Measurements from ENCODE around the gene CNTN4.

CNTN4 gene

DNA sequence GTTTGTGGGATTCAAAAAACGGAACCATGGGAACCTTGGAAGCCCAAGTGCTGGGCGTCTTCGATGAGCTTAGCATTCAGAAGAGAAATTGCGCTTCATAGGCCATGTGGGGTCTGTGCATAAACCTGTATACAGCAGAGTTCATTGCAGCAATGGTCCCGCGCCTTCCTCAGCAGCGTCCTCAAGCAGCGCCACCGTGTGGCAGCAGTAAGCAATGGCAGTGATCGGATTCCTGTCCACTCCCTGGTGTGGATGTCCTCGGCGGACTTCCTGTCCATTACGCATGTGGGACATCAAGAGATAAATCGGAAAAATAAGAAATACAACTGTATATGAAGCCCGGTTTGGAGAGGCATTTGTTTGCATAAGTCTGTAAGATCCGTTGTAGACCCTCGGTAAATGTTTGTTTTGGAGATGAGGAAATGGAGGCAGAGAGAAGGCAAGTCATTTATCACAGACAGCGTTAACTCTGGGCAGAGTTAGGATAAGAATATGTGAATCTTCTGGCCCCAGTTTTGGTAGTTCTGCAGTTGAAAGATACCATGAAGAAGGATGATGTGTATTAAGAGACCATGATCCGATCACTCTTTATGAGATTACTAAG lies 57.7 kb downstream of the CNTN4 start:
- Histone ChIP-seq H2AFZ (ENCODE audit: low read length) (no peak overlapping the region), H3K4me3 (ENCODE audit: low read length) (no peak overlapping the region)

GRCh38 chr3:2158828-2159227 lies 60.2 kb downstream of the CNTN4 start:
- Histone ChIP-seq H3K4me3 (ENCODE audit: low read length) (no peak overlapping the region), H2AFZ (ENCODE audit: low read length) (no peak overlapping the region), H3K36me3 (replicated peaks; ENCODE audit: insufficient read depth, low read length) (no peaks in the 10 kb centered on the region), H3K9ac (ENCODE audit: low read length) (no peak overlapping the region), H4K20me1 (ENCODE audit: insufficient read depth, low read length) (no peaks in the 10 kb centered on the region), H3K27me3 (replicated peaks; ENCODE audit: insufficient read depth, low read length) (no peaks in the 10 kb centered on the region), H3K9me2 (replicated peaks; ENCODE audit: insufficient read depth, low read length) (no peaks in the 10 kb centered on the region), H3K4me2 (ENCODE audit: low read depth, low read length) (no peak overlapping the region), H3K27ac (ENCODE audit: low read length) (no peak overlapping the region), H3K4me1 (ENCODE audit: low read length) (no peaks in the 10 kb centered on the region), H3K9me3 (replicated peaks; ENCODE audit: insufficient read depth, low read length) (no peaks in the 10 kb centered on the region), H3K79me2 (ENCODE audit: low read length) (no peaks in the 10 kb centered on the region), H3F3A (ENCODE audit: insufficient read depth, low read length) (no peaks in the 10 kb centered on the region)
- no peak for TF ChIP-seq EZH2 (optimal IDR thresholded peaks at IDR 0.05; ENCODE audit: low read depth, low read length)
- no peak for TF ChIP-seq CTCF (IDR thresholded peaks at IDR 0.05; ENCODE audit: low read length)
- TF ChIP-seq EZH2phosphoT487 (IDR thresholded peaks at IDR 0.05; ENCODE audit: low read length): no peak
- DNase-seq: no peak

More for the DNA sequence above, 57.7 kb downstream of the CNTN4 start:
- no peak overlapping the region for H3K4me2 ChIP-seq (ENCODE audit: low read depth, low read length)
- no peaks in the 10 kb centered on the region for H3F3A ChIP-seq (ENCODE audit: insufficient read depth, low read length)
- no peaks in the 10 kb centered on the region for H4K20me1 ChIP-seq (ENCODE audit: insufficient read depth, low read length)
- no peaks in the 10 kb centered on the region for H3K27me3 ChIP-seq (replicated peaks; ENCODE audit: insufficient read depth, low read length)
- no peak overlapping the region for H3K27ac ChIP-seq (ENCODE audit: low read length)
- no peaks in the 10 kb centered on the region for H3K4me1 ChIP-seq (ENCODE audit: low read length)
- no peaks in the 10 kb centered on the region for H3K79me2 ChIP-seq (ENCODE audit: low read length)
- H3K9me3 ChIP-seq (replicated peaks; ENCODE audit: insufficient read depth, low read length): no peaks in the 10 kb centered on the region
- DNase-seq: peak; percentile 27
- H3K36me3 ChIP-seq (replicated peaks; ENCODE audit: insufficient read depth, low read length): no peaks in the 10 kb centered on the region
- no peaks in the 10 kb centered on the region for H3K9me2 ChIP-seq (replicated peaks; ENCODE audit: insufficient read depth, low read length)
- H3K9ac ChIP-seq (ENCODE audit: low read length): no peak overlapping the region
- TF ChIP-seq EZH2phosphoT487 (IDR thresholded peaks at IDR 0.05; ENCODE audit: low read length): no peak
- no peak for TF ChIP-seq EZH2 (optimal IDR thresholded peaks at IDR 0.05; ENCODE audit: low read depth, low read length)
- TF ChIP-seq CTCF (IDR thresholded peaks at IDR 0.05; ENCODE audit: low read length): peak; percentile 85

- no peak for DNase-seq
- H3K4me2 ChIP-seq (ENCODE audit: low read depth, low read length): no peak overlapping the region
- H3K4me1 ChIP-seq (ENCODE audit: low read length): no peaks in the 10 kb centered on the region
- H3K9ac ChIP-seq (ENCODE audit: low read length): no peak overlapping the region
- H3K4me3 ChIP-seq (ENCODE audit: low read length): no peak overlapping the region
- H2AFZ ChIP-seq (ENCODE audit: low read length): no peak overlapping the region
- H3K27ac ChIP-seq (ENCODE audit: low read length): no peak overlapping the region
- H3K9me3 ChIP-seq (replicated peaks; ENCODE audit: insufficient read depth, low read length): no peaks in the 10 kb centered on the region
- no peaks in the 10 kb centered on the region for H3F3A ChIP-seq (ENCODE audit: insufficient read depth, low read length)
- no peaks in the 10 kb centered on the region for H3K79me2 ChIP-seq (ENCODE audit: low read length)
- H3K27me3 ChIP-seq (replicated peaks; ENCODE audit: insufficient read depth, low read length): no peaks in the 10 kb centered on the region
- TF ChIP-seq EZH2phosphoT487 (IDR thresholded peaks at IDR 0.05; ENCODE audit: low read length) (no peak), EZH2 (optimal IDR thresholded peaks at IDR 0.05; ENCODE audit: low read depth, low read length) (no peak), CTCF (IDR thresholded peaks at IDR 0.05; ENCODE audit: low read length) (no peak; the same call in 1 of the 2 replicates)
- no peaks in the 10 kb centered on the region for H3K36me3 ChIP-seq (replicated peaks; ENCODE audit: insufficient read depth, low read length)
- H3K9me2 ChIP-seq (replicated peaks; ENCODE audit: insufficient read depth, low read length): no peaks in the 10 kb centered on the region
- H4K20me1 ChIP-seq (ENCODE audit: insufficient read depth, low read length): no peaks in the 10 kb centered on the region
Observed at GRCh38 chr3:2166552-2166951, 67.9 kb downstream of the CNTN4 start.
